ENCODE measurements around the gene NADK2.

DNA sequence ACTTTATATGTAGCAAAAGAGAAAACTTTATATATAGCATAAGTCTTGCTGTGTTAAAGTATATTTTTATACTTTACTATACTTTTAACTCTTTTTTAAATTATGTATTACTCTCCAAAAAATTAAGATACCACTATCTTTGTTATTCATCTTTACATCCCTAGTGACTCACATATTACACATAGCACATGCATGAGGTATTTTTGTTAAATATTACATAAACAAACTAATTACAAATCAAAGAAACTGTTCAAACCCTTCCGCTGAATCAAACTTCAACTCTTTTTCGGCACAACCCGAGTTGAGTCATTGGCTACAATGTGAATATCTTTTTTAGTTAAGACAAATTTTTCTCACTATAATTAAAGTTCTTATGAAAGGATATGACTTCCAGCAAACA lies 32.1 kb downstream of the NADK2 start:
- TF ChIP-seq, protein P1, sequence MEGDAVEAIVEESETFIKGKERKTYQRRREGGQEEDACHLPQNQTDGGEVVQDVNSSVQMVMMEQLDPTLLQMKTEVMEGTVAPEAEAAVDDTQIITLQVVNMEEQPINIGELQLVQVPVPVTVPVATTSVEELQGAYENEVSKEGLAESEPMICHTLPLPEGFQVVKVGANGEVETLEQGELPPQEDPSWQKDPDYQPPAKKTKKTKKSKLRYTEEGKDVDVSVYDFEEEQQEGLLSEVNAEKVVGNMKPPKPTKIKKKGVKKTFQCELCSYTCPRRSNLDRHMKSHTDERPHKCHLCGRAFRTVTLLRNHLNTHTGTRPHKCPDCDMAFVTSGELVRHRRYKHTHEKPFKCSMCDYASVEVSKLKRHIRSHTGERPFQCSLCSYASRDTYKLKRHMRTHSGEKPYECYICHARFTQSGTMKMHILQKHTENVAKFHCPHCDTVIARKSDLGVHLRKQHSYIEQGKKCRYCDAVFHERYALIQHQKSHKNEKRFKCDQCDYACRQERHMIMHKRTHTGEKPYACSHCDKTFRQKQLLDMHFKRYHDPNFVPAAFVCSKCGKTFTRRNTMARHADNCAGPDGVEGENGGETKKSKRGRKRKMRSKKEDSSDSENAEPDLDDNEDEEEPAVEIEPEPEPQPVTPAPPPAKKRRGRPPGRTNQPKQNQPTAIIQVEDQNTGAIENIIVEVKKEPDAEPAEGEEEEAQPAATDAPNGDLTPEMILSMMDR (IDR thresholded peaks at IDR 0.05), result no peak
- TF ChIP-seq POLR2A (IDR thresholded peaks at IDR 0.05), result no peak

Measured in sigmoid colon (tissue), 3 donors.